22Rv1 (cell line): ENCODE results near the gene LGALS4.

Experiments
- H3K27ac ChIP-seq: fragments of 450-650 bp; 2 replicates; pipeline ENCODE4 v1.5.1; 2017
- CTCF ChIP-seq: fragments of 450-650 bp; IDR thresholded peaks from 2 replicates; pipeline ENCODE4 v1.5.1; 2017; ENCODE audit warnings: mild to moderate bottlenecking
- ZFX ChIP-seq: fragments of 450-650 bp; IDR thresholded peaks from 2 replicates; pipeline ENCODE4 v1.6.1; 2017; ENCODE audit warnings: antibody characterized with exemption, borderline replicate concordance

The LGALS4 gene

GRCh38 chr19:38841180-38841766, 28.5 kb upstream of the LGALS4 start:
- TF ChIP-seq CTCF = no peak
- TF ChIP-seq ZFX = no peak
- H3K27ac ChIP-seq = peak overlapping the region; percentile 100

- TF ChIP-seq CTCF = no peak
- no peak for TF ChIP-seq ZFX
- H3K27ac ChIP-seq = peak overlapping the region; percentile 100
Observed at GRCh38 chr19:38840583-38840968, 27.8 kb upstream of the LGALS4 start.

- H3K27ac ChIP-seq = peak overlapping the region; percentile 100
- TF ChIP-seq ZFX (no peak), CTCF (no peak)
Observed at GRCh38 chr19:38839816-38840582, 27.3 kb upstream of the LGALS4 start.

- no peak for TF ChIP-seq ZFX
- no peak for TF ChIP-seq CTCF
- peak overlapping the region; percentile 100 for H3K27ac ChIP-seq
Observed at GRCh38 chr19:38838986-38839761, 26.4 kb upstream of the LGALS4 start.

GRCh38 chr19:38838208-38838985, 25.7 kb upstream of the LGALS4 start:
- TF ChIP-seq ZFX = no peak
- TF ChIP-seq CTCF = no peak
- H3K27ac ChIP-seq = peak overlapping the region; percentile 100

GRCh38 chr19:38837656-38838121, 24.9 kb upstream of the LGALS4 start:
- H3K27ac ChIP-seq = peak overlapping the region; percentile 100
- TF ChIP-seq ZFX (no peak), CTCF (no peak)
